Activated T-cell treated with anti-CD3 and anti-CD28 coated beads, Interleukin-2, amount 50 U/mL, for 24 hours (primary cell): ENCODE results near the gene COL19A1.
"Not testable (repeated sequence)": the region's sequence is repeated elsewhere in the genome, so short reads cannot be mapped to it uniquely, and the experiment has no call there.

Source experiments
- DNase-seq: peaks from one replicate; pipeline ENCODE4 v3.0.0-alpha.2; 2020
- H3K27ac Mint-ChIP-seq: 2 replicates; pipeline ENCODE4 v1.8.0; 2020; ENCODE audit warnings: mild to moderate bottlenecking, mixed read lengths
- H3K27me3 Mint-ChIP-seq: 2 replicates; pipeline ENCODE4 v1.8.0; 2020; ENCODE audit warnings: mixed read lengths
- H3K36me3 Mint-ChIP-seq: 2 replicates; pipeline ENCODE4 v1.8.0; 2020; ENCODE audit warnings: low read depth, mixed read lengths
- H3K4me1 Mint-ChIP-seq: 2 replicates; pipeline ENCODE4 v1.8.0; 2020; ENCODE audit warnings: low read depth, mixed read lengths
- H3K4me3 Mint-ChIP-seq: 2 replicates; pipeline ENCODE4 v1.8.0; 2020; ENCODE audit warnings: mild to moderate bottlenecking, moderate library complexity, mixed read lengths
- H3K9me3 Mint-ChIP-seq: 2 replicates; pipeline ENCODE4 v1.8.0; 2020; ENCODE audit warnings: mixed read lengths

Gene COL19A1

DNA sequence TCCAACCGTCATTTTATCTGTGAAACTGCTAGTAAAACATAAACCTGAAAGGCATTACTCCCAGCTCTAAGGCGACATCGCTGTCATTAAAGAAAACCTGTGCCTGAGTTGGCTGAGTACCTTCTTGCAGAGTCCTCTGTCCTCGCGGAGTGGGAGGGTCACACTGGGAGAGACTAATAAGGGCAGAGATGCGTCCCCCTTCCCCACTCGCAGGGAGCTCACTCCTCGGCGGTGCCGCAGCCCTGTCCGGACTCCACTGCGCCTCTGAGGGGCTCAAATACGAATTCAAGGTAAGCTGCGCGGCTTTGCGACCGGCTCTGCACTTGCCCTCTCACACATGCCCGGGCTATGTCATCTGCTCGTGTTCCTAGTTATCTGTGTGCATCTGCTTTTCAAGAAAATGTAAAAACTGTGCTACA, at the start of gene COL19A1:
TSS of gene COL19A1 (plus strand) at position 206 of the 419 bp plus-strand sequence. CDS start 13,012 bp downstream, outside the sequence.
- Mint-ChIP-seq H3K36me3 (no peaks in the 10 kb centered on the region), H3K27ac (peak within 1 kb of the TSS; percentile 69), H3K9me3 (no peaks in the 10 kb centered on the region), H3K4me3 (peak within 1 kb of the TSS; percentile 80), H3K27me3 (peaks cover 43% of the 10 kb centered on the region), H3K4me1 (peaks cover 27% of the 10 kb centered on the region)
- peak; percentile 63 for DNase-seq

DNA sequence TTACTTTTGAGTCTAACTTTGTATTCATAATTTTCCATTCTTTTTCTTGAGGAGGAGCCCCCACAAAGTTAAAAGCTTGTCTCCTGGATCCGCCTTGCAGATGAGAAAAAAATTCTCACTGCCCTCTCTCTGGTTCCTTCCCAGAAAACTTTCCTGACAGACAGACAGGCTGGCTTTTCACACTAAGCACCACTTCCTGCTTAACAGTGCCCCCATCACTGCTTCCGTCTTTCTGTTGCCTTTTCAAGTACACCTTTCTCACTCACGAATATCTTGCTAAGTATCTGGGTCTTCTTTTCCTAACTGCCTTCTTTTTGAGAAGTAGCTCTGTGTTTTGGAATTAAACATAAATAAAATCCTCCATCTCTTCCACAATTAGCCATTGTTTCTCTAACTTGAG, 49.8 kb upstream of the COL19A1 start:
- H3K27ac Mint-ChIP-seq = peak overlapping the region; percentile 92
- peaks cover 53% of the 10 kb centered on the region for H3K4me1 Mint-ChIP-seq
- peak overlapping the region; percentile 74 for H3K4me3 Mint-ChIP-seq
- DNase-seq = no peak
- H3K36me3 Mint-ChIP-seq = no peaks in the 10 kb centered on the region
- no peaks in the 10 kb centered on the region for H3K27me3 Mint-ChIP-seq
- H3K9me3 Mint-ChIP-seq = no peaks in the 10 kb centered on the region

DNA sequence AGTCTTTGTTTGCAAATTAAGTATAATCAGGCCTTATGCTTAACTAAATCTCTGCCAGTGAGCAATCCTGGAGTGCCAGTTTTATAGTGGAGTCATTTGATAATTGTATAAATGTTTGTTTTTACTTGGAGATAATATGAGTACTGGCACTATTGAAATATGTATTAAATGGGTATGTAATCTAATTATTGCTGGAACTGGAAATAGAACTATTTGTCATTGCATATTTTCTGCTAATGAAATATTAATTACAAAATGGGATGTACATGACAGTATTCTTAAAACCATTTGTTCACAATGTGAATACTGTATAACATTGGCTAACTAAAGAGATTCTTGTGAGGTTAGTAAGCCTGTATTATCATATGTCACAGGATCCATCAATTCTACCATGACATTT, 49.0 kb upstream of the COL19A1 start:
- Mint-ChIP-seq H3K4me1 (peaks cover 45% of the 10 kb centered on the region), H3K27ac (no peak overlapping the region)

DNA sequence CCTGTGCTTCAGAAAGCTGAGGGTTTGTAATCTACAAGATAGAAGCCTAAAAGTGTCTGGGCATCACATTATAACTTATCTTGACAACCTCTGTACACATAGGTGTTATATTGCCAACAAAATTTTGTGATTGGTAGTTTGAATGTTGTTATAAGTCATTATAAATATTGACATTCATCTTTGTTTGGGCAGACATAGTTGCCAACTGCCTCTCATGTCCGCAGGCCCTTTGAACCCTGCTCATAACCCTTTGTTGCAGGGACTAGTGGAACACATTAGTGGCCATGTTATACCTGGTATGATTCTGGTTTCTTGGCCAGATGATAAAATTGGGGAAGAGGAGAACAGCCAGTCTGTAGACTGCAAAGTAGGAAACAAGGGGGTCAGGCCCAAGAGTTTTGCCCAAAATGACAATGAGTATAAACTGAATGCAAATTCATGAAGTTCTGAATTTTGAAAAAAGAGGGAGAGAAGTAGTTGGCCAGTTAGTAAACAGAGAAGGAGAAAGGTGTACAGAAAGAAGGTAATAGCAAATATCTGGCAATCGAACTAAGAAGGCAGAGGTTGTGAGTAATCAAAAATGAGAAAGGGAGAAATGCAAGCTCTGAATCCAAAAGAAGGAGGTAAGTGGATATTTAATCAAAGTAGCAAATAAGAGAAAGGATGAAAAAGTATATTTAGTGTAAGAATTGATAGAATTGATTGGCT, 48.0 kb upstream of the COL19A1 start:
- DNase-seq = no peak
- Mint-ChIP-seq H3K27ac (no peak overlapping the region), H3K36me3 (no peaks in the 10 kb centered on the region), H3K4me3 (no peak overlapping the region), H3K27me3 (no peaks in the 10 kb centered on the region), H3K4me1 (peaks cover 35% of the 10 kb centered on the region), H3K9me3 (no peaks in the 10 kb centered on the region)

More for the DNA sequence above, 49.0 kb upstream of the COL19A1 start:
- no peaks in the 10 kb centered on the region for H3K27me3 Mint-ChIP-seq
- DNase-seq = no peak
- no peak overlapping the region for H3K4me3 Mint-ChIP-seq
- no peaks in the 10 kb centered on the region for H3K36me3 Mint-ChIP-seq
- H3K9me3 Mint-ChIP-seq = no peaks in the 10 kb centered on the region

DNA sequence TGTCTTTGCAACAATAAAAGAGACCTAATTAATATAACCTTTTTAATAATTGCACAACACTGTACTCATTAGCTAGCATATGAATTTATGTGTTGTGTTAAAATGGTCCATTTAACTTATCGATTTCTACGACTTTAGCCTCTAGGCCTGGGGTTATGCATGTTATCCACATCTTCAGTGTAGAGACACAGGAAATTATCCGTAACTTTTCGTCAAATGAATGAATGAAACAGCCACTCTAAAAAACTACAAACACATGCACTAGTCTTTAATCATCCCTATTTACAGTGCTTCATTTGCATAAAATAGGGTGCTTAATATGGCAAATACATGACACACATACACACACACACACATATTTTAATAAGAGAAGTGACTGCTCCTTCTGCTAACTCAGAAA, 47.2 kb upstream of the COL19A1 start:
- H3K9me3 Mint-ChIP-seq = no peaks in the 10 kb centered on the region
- no peaks in the 10 kb centered on the region for H3K36me3 Mint-ChIP-seq
- no peak overlapping the region for H3K27ac Mint-ChIP-seq
- H3K4me1 Mint-ChIP-seq = peaks cover 28% of the 10 kb centered on the region
- no peaks in the 10 kb centered on the region for H3K27me3 Mint-ChIP-seq
- DNase-seq = no peak
- no peak overlapping the region for H3K4me3 Mint-ChIP-seq

DNA sequence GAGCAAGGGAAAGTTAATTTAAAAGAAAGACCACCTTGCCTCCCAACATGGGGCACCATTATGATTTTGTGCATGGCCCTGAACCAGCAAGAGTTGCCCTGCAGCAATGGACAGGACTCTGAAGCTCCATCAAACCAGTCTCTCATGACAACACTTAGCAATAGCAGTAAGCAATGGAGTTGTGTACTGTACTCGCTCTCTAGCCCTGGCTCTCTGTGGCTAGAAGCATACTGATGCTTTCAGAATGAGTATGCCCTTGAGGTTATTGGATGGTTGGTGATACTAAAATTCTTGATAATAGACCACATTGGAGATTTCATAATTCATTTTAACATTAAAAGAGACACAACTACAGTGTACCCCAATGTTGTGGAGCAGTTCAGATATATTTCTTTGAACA, 46.3 kb upstream of the COL19A1 start:
- H3K36me3 Mint-ChIP-seq = no peaks in the 10 kb centered on the region
- peaks cover 20% of the 10 kb centered on the region for H3K4me1 Mint-ChIP-seq
- H3K27me3 Mint-ChIP-seq = no peaks in the 10 kb centered on the region
- DNase-seq = no peak
- H3K9me3 Mint-ChIP-seq = no peaks in the 10 kb centered on the region
- no peak overlapping the region for H3K4me3 Mint-ChIP-seq
- H3K27ac Mint-ChIP-seq = no peak overlapping the region

DNA sequence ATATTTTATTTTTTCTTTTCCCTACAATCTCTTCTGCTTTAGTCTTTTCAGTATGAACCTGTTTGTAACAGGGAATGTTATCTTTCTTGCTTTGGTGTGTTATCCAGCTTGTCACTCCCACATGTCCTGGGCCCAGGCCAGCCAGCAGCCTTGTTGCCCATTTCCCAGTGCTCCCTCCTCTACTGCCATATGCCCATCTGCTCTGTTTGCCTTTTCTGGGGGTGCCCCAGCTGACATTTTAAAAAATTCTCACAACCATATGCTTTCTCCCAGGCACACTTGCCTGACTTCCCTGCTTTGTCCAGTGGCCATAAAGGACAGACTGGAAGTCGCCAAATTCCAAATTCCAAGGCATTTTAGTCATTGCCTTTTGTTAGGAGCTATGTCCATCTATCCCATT, 45.9 kb upstream of the COL19A1 start:
- Mint-ChIP-seq H3K4me1 (peaks cover 16% of the 10 kb centered on the region), H3K36me3 (no peaks in the 10 kb centered on the region), H3K27me3 (no peaks in the 10 kb centered on the region), H3K9me3 (no peaks in the 10 kb centered on the region), H3K27ac (no peak overlapping the region), H3K4me3 (no peak overlapping the region)
- no peak for DNase-seq

DNA sequence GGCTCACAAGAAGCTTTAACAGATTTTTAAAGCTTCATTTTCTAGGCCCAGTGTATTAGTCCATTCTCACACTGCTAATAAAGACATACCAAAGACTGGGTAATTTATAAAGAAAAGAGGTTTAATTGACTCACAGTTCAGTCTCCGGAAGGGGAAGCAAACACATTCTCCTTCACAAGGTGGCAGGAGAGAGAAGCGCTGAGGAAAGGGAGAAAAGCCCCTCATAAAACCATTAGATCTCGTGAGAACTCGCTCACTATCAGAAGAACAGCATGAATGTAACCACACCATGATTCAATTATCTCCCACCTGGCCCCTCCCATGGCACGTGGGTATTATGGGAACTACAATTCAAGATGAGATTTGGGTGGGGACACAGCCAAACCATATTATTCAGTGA, 42.0 kb upstream of the COL19A1 start:
- not testable (repeated sequence) for H3K9me3 Mint-ChIP-seq, DNase-seq, H3K36me3 Mint-ChIP-seq, H3K4me3 Mint-ChIP-seq, H3K4me1 Mint-ChIP-seq, H3K27me3 Mint-ChIP-seq, H3K27ac Mint-ChIP-seq

DNA sequence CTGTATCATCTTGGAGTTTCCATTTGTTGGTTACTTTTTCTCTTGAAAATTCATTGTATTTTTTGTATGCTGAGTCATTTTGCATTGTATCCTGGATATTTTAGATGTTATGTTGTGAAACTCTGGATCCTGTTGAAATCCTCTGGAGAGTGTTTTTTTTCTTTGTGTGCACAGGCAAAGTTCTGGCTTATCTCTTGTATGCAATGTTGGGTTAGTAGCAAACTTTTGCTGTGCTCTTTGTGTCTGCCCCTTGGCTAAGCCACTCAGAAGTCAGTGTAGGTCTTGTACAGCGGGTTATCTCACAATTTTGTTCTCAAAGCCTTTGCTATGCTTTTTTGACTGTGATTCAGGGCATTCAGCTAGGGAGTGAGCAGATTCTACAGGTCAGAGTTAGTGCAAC, 40.5 kb upstream of the COL19A1 start:
- no peak overlapping the region for H3K4me3 Mint-ChIP-seq
- H3K4me1 Mint-ChIP-seq = no peaks in the 10 kb centered on the region

DNA sequence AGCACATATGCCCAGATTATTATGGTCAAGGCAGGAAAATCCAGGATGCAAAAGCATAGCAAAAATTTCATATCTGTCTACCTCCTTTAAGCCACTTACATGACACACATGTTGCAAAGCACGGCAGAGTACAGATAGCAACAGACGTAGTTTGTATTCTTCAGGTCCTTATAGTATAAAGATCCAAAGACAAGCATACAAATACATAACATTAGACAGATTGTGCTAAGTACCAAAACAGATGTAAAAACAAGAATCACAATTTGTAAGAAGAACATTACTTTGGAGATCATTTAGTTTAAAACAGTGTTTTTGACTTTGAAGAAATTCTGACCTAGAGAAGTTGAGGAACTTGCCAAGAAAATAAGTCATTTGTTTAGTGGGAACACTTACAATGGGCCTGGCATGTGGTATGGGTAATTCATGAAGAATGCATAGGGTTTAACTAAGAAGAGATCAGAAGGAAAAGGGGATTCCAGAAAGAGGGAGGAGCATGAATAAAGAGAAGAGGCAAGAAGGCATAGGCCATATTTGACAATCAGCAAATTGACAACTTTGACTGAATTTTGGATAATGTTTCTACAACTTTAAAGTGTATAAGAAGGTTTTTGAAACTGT, 39.0 kb upstream of the COL19A1 start:
- Mint-ChIP-seq H3K4me1 (no peaks in the 10 kb centered on the region), H3K27ac (no peak overlapping the region), H3K9me3 (no peaks in the 10 kb centered on the region), H3K27me3 (no peaks in the 10 kb centered on the region), H3K4me3 (no peak overlapping the region), H3K36me3 (no peaks in the 10 kb centered on the region)
- DNase-seq = no peak

More for the DNA sequence above, 40.5 kb upstream of the COL19A1 start:
- no peak for DNase-seq
- no peaks in the 10 kb centered on the region for H3K36me3 Mint-ChIP-seq
- no peak overlapping the region for H3K27ac Mint-ChIP-seq
- H3K9me3 Mint-ChIP-seq = no peaks in the 10 kb centered on the region
- H3K27me3 Mint-ChIP-seq = no peaks in the 10 kb centered on the region

DNA sequence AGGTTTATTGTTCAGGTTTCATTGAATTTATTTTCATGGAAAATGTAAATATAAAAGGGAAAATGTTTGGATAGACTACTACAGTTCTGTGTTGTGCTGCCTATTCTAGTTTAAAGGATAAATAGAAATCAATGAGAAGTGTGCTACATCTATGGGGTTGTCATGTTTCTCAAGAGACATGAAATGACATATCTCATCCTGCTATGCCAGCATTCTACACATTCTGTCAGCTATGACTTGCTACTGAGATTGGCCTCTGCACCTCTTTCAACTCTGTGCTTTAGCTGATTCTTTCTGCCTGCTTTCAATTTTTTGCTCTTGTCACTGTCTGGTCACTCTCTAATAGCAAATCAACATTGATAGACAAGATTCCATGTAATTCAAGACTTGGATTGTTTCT, 33.8 kb upstream of the COL19A1 start:
- no peak overlapping the region for H3K27ac Mint-ChIP-seq
- peaks cover 4% of the 10 kb centered on the region for H3K4me1 Mint-ChIP-seq
- H3K36me3 Mint-ChIP-seq = no peaks in the 10 kb centered on the region
- no peak overlapping the region for H3K4me3 Mint-ChIP-seq
- no peak for DNase-seq
- no peaks in the 10 kb centered on the region for H3K9me3 Mint-ChIP-seq
- peaks cover 10% of the 10 kb centered on the region for H3K27me3 Mint-ChIP-seq

DNA sequence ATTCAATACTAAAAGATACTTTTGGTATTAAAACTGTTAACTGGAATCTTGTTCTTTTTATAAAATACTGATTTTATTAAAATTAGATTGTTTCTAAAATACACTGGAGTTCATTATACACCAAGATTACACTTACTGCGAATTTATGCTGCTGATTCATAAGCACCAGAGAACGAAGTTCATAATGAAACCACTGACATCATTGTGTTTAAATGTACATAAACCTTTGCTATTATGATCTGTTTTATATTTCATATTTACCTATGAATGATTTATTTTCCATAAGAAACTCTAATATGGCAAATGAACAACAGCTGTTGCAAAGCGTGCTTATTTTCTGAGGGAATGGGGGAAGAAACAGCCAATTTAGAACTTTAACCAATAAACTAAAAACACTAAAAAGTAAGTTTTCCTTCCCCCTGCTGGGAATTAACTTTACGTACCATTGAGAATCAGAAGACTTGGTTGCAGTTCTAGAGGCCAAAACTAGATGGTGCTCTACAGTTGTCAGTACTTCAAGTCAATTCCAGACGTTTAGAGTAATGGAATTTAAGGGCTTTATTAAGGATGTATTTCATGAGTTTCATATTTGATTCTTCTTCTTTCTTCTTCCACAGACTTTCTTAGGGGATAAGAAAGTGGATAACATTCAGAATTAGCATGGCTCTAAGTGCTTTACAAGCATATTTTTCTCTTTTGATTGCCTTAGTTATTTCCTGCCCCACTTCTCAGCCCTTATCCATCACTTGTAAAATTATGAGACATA, 30.8 kb upstream of the COL19A1 start:
- peaks cover 25% of the 10 kb centered on the region for H3K27me3 Mint-ChIP-seq
- DNase-seq = no peak
- peaks cover 4% of the 10 kb centered on the region for H3K4me1 Mint-ChIP-seq
- no peak overlapping the region for H3K27ac Mint-ChIP-seq
- no peaks in the 10 kb centered on the region for H3K9me3 Mint-ChIP-seq
- H3K4me3 Mint-ChIP-seq = no peak overlapping the region
- no peaks in the 10 kb centered on the region for H3K36me3 Mint-ChIP-seq

DNA sequence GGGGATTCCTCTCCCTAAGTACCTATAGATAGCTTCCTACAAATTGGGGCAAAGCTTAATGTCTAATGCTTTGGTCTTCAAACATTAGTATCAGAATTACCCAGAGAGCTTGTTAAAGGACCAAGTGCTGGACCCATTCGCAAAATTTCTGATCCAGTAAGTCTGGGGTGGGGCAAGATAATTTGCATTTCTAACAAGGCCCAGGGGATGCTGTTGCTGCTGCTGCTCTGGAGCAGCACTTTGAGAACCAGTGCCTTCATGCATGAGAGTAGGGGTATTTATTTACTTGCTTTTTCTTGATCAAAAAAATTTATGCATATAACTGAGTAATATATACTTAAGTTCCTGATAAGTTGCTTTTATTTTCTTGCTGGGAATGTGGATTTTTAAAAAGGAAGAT, 24.5 kb upstream of the COL19A1 start:
- H3K4me3 Mint-ChIP-seq = no peak overlapping the region
- DNase-seq = no peak
- H3K4me1 Mint-ChIP-seq = no peaks in the 10 kb centered on the region
- peaks cover 45% of the 10 kb centered on the region for H3K27me3 Mint-ChIP-seq
- H3K9me3 Mint-ChIP-seq = no peaks in the 10 kb centered on the region
- H3K36me3 Mint-ChIP-seq = no peaks in the 10 kb centered on the region
- no peak overlapping the region for H3K27ac Mint-ChIP-seq

DNA sequence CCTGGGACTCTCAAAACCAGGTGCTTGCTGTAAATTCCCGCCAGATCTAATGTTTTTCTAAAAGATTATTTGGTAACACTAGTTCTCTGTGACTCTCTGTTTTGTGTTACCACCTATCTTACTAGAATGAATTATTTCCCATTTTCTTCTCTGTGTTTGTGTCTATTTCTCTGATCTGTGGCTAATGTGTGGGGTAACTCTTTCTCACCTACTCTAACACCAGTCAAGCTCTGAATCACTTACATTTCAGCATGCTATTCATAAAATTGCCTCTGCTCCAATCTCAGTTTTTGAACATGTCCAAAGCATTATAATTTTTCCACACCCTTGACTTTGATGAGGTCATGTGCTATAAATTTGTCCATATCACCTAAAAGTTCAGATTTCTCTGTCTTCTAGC, 23.2 kb upstream of the COL19A1 start:
- Mint-ChIP-seq H3K4me3 (no peak overlapping the region), H3K27ac (no peak overlapping the region), H3K9me3 (no peaks in the 10 kb centered on the region), H3K4me1 (no peaks in the 10 kb centered on the region), H3K36me3 (no peaks in the 10 kb centered on the region), H3K27me3 (peaks cover 44% of the 10 kb centered on the region)
- no peak for DNase-seq

DNA sequence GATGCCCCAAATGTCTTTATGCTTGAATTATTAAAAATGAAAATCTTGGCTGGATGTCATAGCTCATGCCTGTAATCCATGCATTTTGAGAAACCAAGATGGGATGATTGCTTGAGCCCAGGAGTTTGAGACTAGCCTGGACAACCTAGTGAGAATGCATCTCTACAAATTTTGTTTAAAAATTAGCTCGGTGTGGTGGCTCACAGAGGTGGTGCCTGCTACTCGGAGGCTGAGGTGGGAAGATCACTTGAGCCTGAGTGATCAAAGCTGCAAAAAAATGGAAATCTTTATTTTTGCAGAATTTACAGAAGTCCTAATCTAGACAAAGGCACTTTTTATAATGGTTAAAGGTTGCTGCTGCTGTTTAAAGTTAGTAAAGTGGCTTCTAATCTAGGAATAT, 20.0 kb upstream of the COL19A1 start:
- Mint-ChIP-seq H3K4me1 (no peaks in the 10 kb centered on the region), H3K9me3 (no peaks in the 10 kb centered on the region), H3K27me3 (peaks cover 35% of the 10 kb centered on the region), H3K4me3 (no peak overlapping the region), H3K27ac (no peak overlapping the region), H3K36me3 (no peaks in the 10 kb centered on the region)
- no peak for DNase-seq
